Caco-2 (cell line): ENCODE data around the gene WIPF1. TPM values are rescaled to one million over a fixed set of nuclear protein-coding genes. Genes with fewer than 3 reads are reported as not detected.

ENCODE experiments used
- BruUV-seq: library from RNA; stranded (reverse); fragments of 400-500 nt; replicated peaks from 2 replicates; lab custom pipeline; 2021; lab: Mats Ljungman, UMichigan
- CTCF ChIA-PET: fragments of 300-600 bp; sonication (Branson Sonifier 250); formaldehyde crosslinking; loops from one replicate; lab custom pipeline; 2022; ENCODE audit warnings: antibody characterized with exemption; lab: Charles Lee
- POLR2A ChIA-PET: fragments of 300-600 bp; sonication (Branson Sonifier 250); formaldehyde crosslinking; loops from one replicate; lab custom pipeline; 2022; ENCODE audit warnings: antibody characterized with exemption; lab: Charles Lee
- DNase-seq, 2 experiments: peaks; one replicate each; pipeline versions ENCODE4 v3.0.0 to v3.0.0-alpha.2; 2020 to 2022
- H3K27me3 ChIP-seq: replicated peaks from 2 replicates; pipeline ENCODE4 v1.6.0; 2011; ENCODE audit warnings: low read length; ENCODE audit not compliant: control insufficient read depth, insufficient read depth
- H3K36me3 ChIP-seq: 2 replicates; pipeline ENCODE4 v1.5.1; 2011; ENCODE audit warnings: low read length; ENCODE audit not compliant: control insufficient read depth, insufficient read depth
- H3K4me1 ChIP-seq: fragments of 250-450 bp; sonication (Bioruptor Pico); 2 replicates; pipeline ENCODE4 v1.5.1; 2020; ENCODE audit warnings: mild to moderate bottlenecking
- H3K4me3 ChIP-seq: 2 replicates; pipeline ENCODE4 v1.5.1; 2011; ENCODE audit warnings: low read depth, mild to moderate bottlenecking, control low read depth, low read length
- H3K9me3 ChIP-seq: fragments of 250-450 bp; sonication (Bioruptor Pico); 2 replicates; pipeline ENCODE4 v1.5.1; 2020; ENCODE audit warnings: mild to moderate bottlenecking, moderate library complexity
- H3K27ac Mint-ChIP-seq: one replicate; pipeline ENCODE4 v1.8.0; 2022; ENCODE audit warnings: mixed read lengths; ENCODE audit not compliant: unreplicated experiment
- H3K27me3 Mint-ChIP-seq: one replicate; pipeline ENCODE4 v1.8.0; 2022; ENCODE audit warnings: mixed read lengths; ENCODE audit not compliant: insufficient read depth, unreplicated experiment
- H3K36me3 Mint-ChIP-seq: one replicate; pipeline ENCODE4 v1.8.0; 2022; ENCODE audit warnings: mild to moderate bottlenecking, mixed read lengths; ENCODE audit not compliant: insufficient read depth, unreplicated experiment
- H3K4me1 Mint-ChIP-seq: one replicate; pipeline ENCODE4 v1.8.0; 2022; ENCODE audit warnings: low read depth, mixed read lengths; ENCODE audit not compliant: unreplicated experiment
- H3K4me3 Mint-ChIP-seq: one replicate; pipeline ENCODE4 v1.8.0; 2022; ENCODE audit warnings: mild to moderate bottlenecking, moderate library complexity, mixed read lengths; ENCODE audit not compliant: unreplicated experiment
- H3K9me3 Mint-ChIP-seq: one replicate; pipeline ENCODE4 v1.8.0; 2022; ENCODE audit warnings: mixed read lengths; ENCODE audit not compliant: unreplicated experiment
- intact Hi-C: fragments of 100-400 bp; cut with micrococcal nuclease; formaldehyde crosslinking; loops from one replicate; pipeline ENCODE4 v1.10.0; 2022; ENCODE audit not compliant: unreplicated experiment
- total RNA-seq: library from RNA; stranded (reverse); gene quantifications from 2 replicates; pipeline ENCODE4 v1.2.3, GENCODE V29; 2022
- TF ChIP-seq, protein P1 (sequence below), 2 experiments: fragments of 200-600 bp in 1 of 2; IDR thresholded peaks; 1 replicate in 1 of 2; 2 replicates in 1 of 2; pipeline versions ENCODE4 v1.5.1 to v1.8.0; 2011 to 2022; ENCODE audit warnings: antibody characterized with exemption in 1 of 2, control low read depth in 1 of 2, inconsistent platforms in 1 of 2, low read depth in 1 of 2, low read length in 1 of 2, mild to moderate bottlenecking in 1 of 2, moderate library complexity in 1 of 2; ENCODE audit not compliant: insufficient read depth in 1 of 2, severe bottlenecking in 1 of 2, unreplicated experiment in 1 of 2

The WIPF1 gene
- total RNA-seq, 1 experiment from 2014 or later, result 5.1 TPM

DNA sequence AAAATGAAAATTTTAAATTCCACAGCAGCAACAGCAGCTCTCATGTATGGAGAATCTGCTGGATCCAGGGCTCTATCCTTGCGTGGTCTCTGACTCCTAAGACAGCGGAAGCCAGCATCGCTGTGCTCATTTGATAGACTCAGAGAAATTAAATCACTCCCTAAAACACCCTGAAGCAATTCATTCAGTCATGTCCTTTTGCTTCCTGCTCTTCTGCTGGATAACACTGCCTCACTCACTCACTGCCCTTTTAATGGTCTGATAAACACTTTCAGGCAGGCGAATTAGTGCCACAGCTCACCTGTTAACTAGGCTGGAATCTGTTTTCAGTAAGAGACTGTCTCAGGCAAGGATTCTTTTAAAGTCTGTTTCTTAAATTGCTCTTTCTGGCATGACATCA lies 10.0 kb downstream of the WIPF1 start:
- H3K4me3 ChIP-seq, result no peak overlapping the region
- CTCF ChIA-PET, result no interaction called here
- H3K9me3 ChIP-seq, result no peaks in the 10 kb centered on the region
- no peak overlapping the region for H3K4me3 Mint-ChIP-seq
- no peak for DNase-seq
- TF ChIP-seq, protein P1, sequence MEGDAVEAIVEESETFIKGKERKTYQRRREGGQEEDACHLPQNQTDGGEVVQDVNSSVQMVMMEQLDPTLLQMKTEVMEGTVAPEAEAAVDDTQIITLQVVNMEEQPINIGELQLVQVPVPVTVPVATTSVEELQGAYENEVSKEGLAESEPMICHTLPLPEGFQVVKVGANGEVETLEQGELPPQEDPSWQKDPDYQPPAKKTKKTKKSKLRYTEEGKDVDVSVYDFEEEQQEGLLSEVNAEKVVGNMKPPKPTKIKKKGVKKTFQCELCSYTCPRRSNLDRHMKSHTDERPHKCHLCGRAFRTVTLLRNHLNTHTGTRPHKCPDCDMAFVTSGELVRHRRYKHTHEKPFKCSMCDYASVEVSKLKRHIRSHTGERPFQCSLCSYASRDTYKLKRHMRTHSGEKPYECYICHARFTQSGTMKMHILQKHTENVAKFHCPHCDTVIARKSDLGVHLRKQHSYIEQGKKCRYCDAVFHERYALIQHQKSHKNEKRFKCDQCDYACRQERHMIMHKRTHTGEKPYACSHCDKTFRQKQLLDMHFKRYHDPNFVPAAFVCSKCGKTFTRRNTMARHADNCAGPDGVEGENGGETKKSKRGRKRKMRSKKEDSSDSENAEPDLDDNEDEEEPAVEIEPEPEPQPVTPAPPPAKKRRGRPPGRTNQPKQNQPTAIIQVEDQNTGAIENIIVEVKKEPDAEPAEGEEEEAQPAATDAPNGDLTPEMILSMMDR (IDR thresholded peaks at IDR 0.05; ENCODE audit: insufficient read depth in 1 of 2, low read depth in 1 of 2, low read length in 1 of 2, severe bottlenecking in 1 of 2, unreplicated experiment in 1 of 2), result no peak
- H3K9me3 Mint-ChIP-seq, result no peaks in the 10 kb centered on the region
- POLR2A ChIA-PET, result no interaction called here
- H3K27me3 Mint-ChIP-seq, result no peaks in the 10 kb centered on the region
- intact Hi-C loops, result no loop called here
- H3K36me3 Mint-ChIP-seq, result no peaks in the 10 kb centered on the region
- no TSS peak for BruUV-seq
- no peaks in the 10 kb centered on the region for H3K36me3 ChIP-seq
- H3K27ac Mint-ChIP-seq, result no peak overlapping the region
- H3K4me1 Mint-ChIP-seq, result no peaks in the 10 kb centered on the region
- H3K27me3 ChIP-seq, result no peaks in the 10 kb centered on the region
- H3K4me1 ChIP-seq, result peaks cover 10% of the 10 kb centered on the region; the same call in 1 of the 2 replicates

GRCh38 chr2:174586418-174587295 lies 10.9 kb downstream of the WIPF1 start:
- TF ChIP-seq, protein P1 (IDR thresholded peaks at IDR 0.05; ENCODE audit: insufficient read depth in 1 of 2, low read depth in 1 of 2, low read length in 1 of 2, severe bottlenecking in 1 of 2, unreplicated experiment in 1 of 2), result no peak
- intact Hi-C loops, result no loop called here
- Mint-ChIP-seq H3K27ac (no peak overlapping the region), H3K36me3 (no peaks in the 10 kb centered on the region), H3K27me3 (no peaks in the 10 kb centered on the region), H3K4me3 (no peak overlapping the region), H3K4me1 (no peaks in the 10 kb centered on the region), H3K9me3 (no peaks in the 10 kb centered on the region)
- H3K4me3 ChIP-seq, result no peak overlapping the region
- DNase-seq, result no peak
- H3K4me1 ChIP-seq, result peaks cover 10% of the 10 kb centered on the region; the same call in 1 of the 2 replicates
- POLR2A ChIA-PET, result no interaction called here
- H3K9me3 ChIP-seq, result no peaks in the 10 kb centered on the region
- no TSS peak for BruUV-seq
- no peaks in the 10 kb centered on the region for H3K36me3 ChIP-seq
- CTCF ChIA-PET, result interaction anchor here (0.6 kb wide), 1 partner anchor 9 kb away, joined by 3 read pairs; no protein-coding TSS in a partner anchor
- no peaks in the 10 kb centered on the region for H3K27me3 ChIP-seq

DNA sequence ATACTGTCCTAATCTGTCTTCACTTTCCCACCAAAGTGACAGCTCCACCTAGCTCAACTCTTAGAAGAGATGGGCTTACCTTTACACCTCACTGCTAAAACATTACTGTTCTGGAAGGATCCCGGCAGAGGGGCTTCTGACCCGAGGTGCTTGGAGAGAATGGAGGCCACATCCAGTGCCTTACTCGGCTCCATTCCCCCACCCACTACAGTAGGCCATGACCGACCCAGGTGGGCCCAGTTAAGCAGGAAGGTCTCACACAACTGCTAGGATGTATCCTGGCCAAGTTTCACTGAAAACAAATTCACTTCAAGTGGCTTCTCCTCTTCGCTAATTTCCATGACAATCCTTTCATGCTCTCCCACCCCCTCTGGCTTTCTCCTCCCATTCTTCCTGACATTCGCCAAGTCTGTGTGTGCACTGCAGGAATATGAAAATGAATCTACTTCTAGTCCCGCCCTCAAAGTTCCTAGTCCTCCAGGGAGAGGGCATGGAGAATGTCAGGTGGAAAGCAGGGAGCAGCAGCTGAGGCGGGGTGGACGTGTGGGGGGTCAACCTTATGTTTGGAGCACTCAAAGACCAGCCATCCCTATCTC lies 11.8 kb downstream of the WIPF1 start:
- Histone ChIP-seq H3K27me3 (no peaks in the 10 kb centered on the region), H3K36me3 (no peaks in the 10 kb centered on the region), H3K9me3 (no peaks in the 10 kb centered on the region), H3K4me1 (peaks cover 7% of the 10 kb centered on the region; the same call in 1 of the 2 replicates), H3K4me3 (no peak overlapping the region)
- Mint-ChIP-seq H3K9me3 (no peaks in the 10 kb centered on the region), H3K4me3 (no peak overlapping the region), H3K27ac (no peak overlapping the region), H3K4me1 (no peaks in the 10 kb centered on the region), H3K36me3 (no peaks in the 10 kb centered on the region), H3K27me3 (no peaks in the 10 kb centered on the region)
- TF ChIP-seq, protein P1 (IDR thresholded peaks at IDR 0.05; ENCODE audit: insufficient read depth in 1 of 2, low read depth in 1 of 2, low read length in 1 of 2, severe bottlenecking in 1 of 2, unreplicated experiment in 1 of 2), result no peak
- no TSS peak for BruUV-seq
- ChIA-PET CTCF (no interaction called here), POLR2A (no interaction called here)
- no peak for DNase-seq
- intact Hi-C loops, result no loop called here
